ENCODE measurements around the gene CACNA2D2.

CACNA2D2 gene

DNA sequence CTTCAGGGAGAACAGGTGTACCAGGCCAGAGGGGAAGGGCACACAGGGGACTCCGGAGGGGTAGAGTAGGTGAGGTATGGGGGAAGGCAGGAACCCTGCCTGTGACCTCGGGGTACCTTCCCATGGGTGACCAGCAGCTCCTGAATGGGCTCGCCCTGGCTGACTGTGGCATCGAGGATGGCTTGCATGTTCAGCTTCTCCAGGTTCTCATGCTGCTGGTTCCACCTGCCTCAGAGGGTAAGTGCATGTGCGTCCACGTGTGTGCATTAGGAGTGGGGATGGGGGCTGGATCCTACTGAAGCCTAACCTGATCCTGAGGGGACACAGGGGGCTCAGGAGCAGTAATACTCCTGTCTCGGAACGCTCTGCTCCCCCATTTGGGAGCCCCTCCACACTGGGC is 158.4 kb downstream of the CACNA2D2 start:
- TF ChIP-seq, protein P1, sequence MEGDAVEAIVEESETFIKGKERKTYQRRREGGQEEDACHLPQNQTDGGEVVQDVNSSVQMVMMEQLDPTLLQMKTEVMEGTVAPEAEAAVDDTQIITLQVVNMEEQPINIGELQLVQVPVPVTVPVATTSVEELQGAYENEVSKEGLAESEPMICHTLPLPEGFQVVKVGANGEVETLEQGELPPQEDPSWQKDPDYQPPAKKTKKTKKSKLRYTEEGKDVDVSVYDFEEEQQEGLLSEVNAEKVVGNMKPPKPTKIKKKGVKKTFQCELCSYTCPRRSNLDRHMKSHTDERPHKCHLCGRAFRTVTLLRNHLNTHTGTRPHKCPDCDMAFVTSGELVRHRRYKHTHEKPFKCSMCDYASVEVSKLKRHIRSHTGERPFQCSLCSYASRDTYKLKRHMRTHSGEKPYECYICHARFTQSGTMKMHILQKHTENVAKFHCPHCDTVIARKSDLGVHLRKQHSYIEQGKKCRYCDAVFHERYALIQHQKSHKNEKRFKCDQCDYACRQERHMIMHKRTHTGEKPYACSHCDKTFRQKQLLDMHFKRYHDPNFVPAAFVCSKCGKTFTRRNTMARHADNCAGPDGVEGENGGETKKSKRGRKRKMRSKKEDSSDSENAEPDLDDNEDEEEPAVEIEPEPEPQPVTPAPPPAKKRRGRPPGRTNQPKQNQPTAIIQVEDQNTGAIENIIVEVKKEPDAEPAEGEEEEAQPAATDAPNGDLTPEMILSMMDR (IDR thresholded peaks at IDR 0.05; ENCODE audit: low read length, missing control alignments): no peak
- peak overlapping the region; percentile 55 for H3K4me3 ChIP-seq (replicated peaks; ENCODE audit: low read depth, low read length)
- DNase-seq (ENCODE audit: low read depth): no peak

DNA sequence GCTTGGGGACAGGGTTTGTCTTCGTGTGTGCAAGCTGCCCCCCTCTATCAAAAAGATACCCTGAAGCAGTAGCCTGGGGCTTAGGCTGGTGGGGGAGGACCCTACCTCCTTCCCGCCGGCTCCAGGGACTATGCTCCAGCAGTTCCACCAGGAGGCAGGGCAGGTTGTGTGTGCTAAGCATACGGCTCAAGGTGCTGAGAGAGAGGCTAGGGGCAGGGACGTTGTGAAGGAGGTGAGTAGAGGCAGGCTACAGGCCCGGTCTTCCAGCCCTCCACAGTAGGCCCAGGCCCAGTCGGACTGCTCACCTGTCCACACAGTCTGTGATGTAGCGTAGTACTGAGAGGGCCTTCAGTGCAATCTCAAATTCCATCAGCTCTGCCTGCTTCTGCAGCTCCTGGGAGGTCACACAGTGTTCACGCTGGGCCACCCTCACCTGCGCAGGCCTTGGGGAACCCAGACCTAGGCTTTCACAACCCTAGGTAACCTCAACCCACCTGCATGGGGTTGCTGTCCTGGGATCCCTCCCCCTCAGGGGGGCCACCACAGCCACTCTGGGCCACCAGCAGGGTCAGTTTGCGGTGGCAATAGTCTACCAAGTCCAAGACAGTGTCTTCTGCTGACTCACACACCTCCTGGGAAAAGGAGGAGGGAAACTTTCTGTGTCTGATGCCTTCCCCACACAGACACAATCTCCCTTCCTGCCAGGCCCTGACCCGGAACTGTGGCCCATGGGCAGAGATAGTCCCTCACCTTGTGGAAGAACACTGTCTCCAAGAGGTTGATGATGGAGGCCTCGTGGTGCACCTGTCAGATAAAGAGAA is 160.4 kb downstream of the CACNA2D2 start:
- no peak for DNase-seq (ENCODE audit: low read depth)
- H3K4me3 ChIP-seq (replicated peaks; ENCODE audit: low read depth, low read length): no peak overlapping the region
- TF ChIP-seq, protein P1 (IDR thresholded peaks at IDR 0.05; ENCODE audit: low read length, missing control alignments): peak; percentile 6

DNA sequence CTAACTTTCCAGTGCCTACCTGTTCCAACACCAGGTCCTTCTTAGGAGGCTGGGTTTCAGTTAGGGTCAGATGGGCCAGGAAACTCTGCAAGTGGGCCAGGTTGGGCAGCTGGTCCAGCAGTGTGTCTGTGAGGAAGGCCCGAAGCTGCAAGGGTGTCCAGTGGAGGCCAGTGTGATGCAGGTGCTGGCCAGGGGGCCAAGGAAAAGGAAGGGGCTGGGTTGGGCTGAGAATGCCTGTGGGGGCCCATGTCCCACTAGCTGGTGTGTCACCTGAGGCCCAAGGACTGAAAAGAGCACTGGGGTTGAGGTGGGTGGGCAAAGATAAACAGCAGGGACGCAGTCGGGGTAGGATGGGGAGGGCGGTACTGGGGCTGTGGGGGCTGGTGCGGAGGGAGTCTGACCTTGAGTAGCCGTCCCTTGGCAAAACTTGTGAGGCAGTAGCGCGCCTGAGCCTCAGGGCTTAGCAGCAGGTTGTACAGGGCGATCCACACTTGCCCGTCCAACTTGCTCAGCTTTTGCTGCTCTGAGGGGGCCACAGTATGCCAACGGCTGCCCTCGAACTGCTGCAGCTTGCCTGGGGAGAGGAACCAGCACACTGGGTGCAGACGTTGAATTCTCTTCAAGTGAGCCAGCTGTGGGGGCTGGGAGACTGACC is 161.3 kb downstream of the CACNA2D2 start:
- TF ChIP-seq, protein P1 (IDR thresholded peaks at IDR 0.05; ENCODE audit: low read length, missing control alignments): no peak
- DNase-seq (ENCODE audit: low read depth): no peak
- H3K4me3 ChIP-seq (replicated peaks; ENCODE audit: low read depth, low read length): no peak overlapping the region

DNA sequence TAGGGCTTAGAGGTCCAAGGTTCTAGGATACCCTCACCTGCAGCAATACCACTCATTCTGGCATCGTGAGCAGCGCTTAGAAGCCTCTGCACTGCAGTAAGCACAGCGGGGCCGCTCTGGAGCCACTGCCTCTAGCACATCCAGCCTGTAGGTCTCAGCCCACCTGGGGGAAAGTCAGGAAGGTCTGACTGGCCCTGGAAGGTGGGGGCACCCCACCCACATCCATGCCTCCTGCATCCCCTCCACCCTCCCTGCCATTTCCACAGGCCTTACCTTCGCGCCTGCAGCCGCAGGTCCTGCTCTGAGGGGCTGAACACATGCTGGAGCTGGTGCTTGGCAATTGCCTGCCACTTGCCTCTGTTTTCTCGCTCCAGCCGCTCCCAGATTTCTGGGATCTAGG is 161.9 kb downstream of the CACNA2D2 start:
- H3K4me3 ChIP-seq (replicated peaks; ENCODE audit: low read depth, low read length): peak overlapping the region; percentile 43
- no peak for DNase-seq (ENCODE audit: low read depth)
- TF ChIP-seq, protein P1 (IDR thresholded peaks at IDR 0.05; ENCODE audit: low read length, missing control alignments): no peak

DNA sequence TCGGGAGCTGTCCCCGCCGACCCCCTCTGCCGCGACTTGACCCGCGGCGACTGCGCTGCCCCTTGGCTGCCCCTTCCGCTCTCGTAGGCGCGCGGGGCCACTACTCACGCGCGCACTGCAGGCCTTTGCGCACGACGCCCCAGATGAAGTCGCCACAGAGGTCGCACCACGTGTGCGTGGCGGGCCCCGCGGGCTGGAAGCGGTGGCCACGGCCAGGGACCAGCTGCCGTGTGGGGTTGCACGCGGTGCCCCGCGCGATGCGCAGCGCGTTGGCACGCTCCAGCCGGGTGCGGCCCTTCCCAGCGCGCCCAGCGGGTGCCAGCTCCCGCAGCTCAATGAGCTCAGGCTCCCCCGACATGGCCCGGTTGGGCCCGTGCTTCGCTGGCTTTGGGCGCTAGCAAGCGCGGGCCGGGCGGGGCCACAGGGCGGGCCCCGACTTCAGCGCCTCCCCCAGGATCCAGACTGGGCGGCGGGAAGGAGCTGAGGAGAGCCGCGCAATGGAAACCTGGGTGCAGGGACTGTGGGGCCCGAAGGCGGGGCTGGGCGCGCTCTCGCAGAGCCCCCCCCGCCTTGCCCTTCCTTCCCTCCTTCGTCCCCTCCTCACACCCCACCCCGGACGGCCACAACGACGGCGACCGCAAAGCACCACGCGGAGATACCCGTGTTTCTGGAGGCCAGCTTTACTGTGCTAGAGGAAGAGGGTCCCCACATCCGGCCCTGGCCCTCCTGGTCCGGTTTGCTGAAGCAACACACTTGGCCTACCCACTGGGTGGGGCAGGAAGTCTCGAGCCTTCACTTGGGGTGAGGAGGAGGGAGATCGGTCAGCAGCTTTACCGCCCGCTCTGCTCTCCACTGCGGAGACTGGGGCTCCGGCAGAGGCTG is 162.7 kb downstream of the CACNA2D2 start, which contains the start of gene RASSF1:
TSS of gene RASSF1 (minus strand) at position 389 of the 882 bp plus-strand sequence. CDS start at position 358, 31 bp downstream.
- TF ChIP-seq, protein P1 (IDR thresholded peaks at IDR 0.05; ENCODE audit: low read length, missing control alignments): no peak
- peak; percentile 41 for DNase-seq (ENCODE audit: low read depth)
- peak within 1 kb of the TSS; percentile 43 for H3K4me3 ChIP-seq (replicated peaks; ENCODE audit: low read depth, low read length)

DNA sequence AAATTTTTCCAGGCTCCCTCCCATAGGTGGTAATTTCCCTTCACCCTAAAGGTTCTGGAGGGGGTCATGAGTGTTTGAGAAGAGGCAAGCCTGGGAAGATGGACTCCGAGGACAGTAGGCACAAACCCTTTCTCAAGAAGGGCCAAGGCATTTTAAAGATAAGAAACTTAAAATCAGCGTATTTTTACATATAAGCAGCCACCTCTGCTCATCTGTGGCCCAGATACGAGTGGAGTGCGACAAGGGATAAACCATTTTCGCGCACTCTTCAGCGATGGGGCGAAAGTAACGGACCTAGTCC is 163.3 kb downstream of the CACNA2D2 start:
- DNase-seq (ENCODE audit: low read depth): no peak
- H3K4me3 ChIP-seq (replicated peaks; ENCODE audit: low read depth, low read length): peak overlapping the region; percentile 43
- TF ChIP-seq, protein P1 (IDR thresholded peaks at IDR 0.05; ENCODE audit: low read length, missing control alignments): no peak
